ENCODE results near the gene CCDC148. TPM values are rescaled to one million over a fixed set of nuclear protein-coding genes. Genes with fewer than 3 reads are reported as not detected.
"Not testable (repeated sequence)": the region's sequence is repeated elsewhere in the genome, so short reads cannot be mapped to it uniquely, and the experiment has no call there.

The CCDC148 gene
- total RNA-seq, 1 donor from 2014 or later: 3.6 TPM

- DNase-seq (ENCODE audit: low spot score): no peak
These were observed 162.8 kb downstream of the CCDC148 start for GRCh38 chr2:158293722-158294121.

GRCh38 chr2:158291544-158292180 is 164.9 kb downstream of the CCDC148 start:
- peak; percentile 26 for DNase-seq (ENCODE audit: low spot score)

- DNase-seq (ENCODE audit: low spot score): no peak
These were observed 166.3 kb downstream of the CCDC148 start for GRCh38 chr2:158290225-158290624.

- no peak for DNase-seq (ENCODE audit: low spot score)
These were observed 179.7 kb downstream of the CCDC148 start for GRCh38 chr2:158276619-158277471.

GRCh38 chr2:158273791-158274190 is 182.8 kb downstream of the CCDC148 start:
- DNase-seq (ENCODE audit: low spot score): no peak

GRCh38 chr2:158270536-158270935 is 186.0 kb downstream of the CCDC148 start:
- no peak for DNase-seq (ENCODE audit: low spot score)

- DNase-seq (ENCODE audit: low spot score): no peak
These were observed 187.4 kb downstream of the CCDC148 start for GRCh38 chr2:158269143-158269542.

GRCh38 chr2:158266111-158266510 is 190.4 kb downstream of the CCDC148 start:
- no peak for DNase-seq (ENCODE audit: low spot score)

- peak; percentile 22 for DNase-seq (ENCODE audit: low spot score)
These were observed 201.3 kb downstream of the CCDC148 start for GRCh38 chr2:158255257-158255656.

- DNase-seq (ENCODE audit: low spot score): no peak
These were observed 203.4 kb downstream of the CCDC148 start for GRCh38 chr2:158253170-158253569.

GRCh38 chr2:158251356-158251755 is 205.2 kb downstream of the CCDC148 start:
- no peak for DNase-seq (ENCODE audit: low spot score)

- no peak for DNase-seq (ENCODE audit: low spot score)
These were observed 213.2 kb downstream of the CCDC148 start for GRCh38 chr2:158243392-158243791.

GRCh38 chr2:158242280-158242679 is 214.3 kb downstream of the CCDC148 start:
- no peak for DNase-seq (ENCODE audit: low spot score)

GRCh38 chr2:158240975-158241374 is 215.6 kb downstream of the CCDC148 start:
- DNase-seq (ENCODE audit: low spot score): no peak

GRCh38 chr2:158239271-158239670 is 217.3 kb downstream of the CCDC148 start:
- DNase-seq (ENCODE audit: low spot score): no peak

GRCh38 chr2:158234497-158234896 is 222.1 kb downstream of the CCDC148 start:
- DNase-seq (ENCODE audit: low spot score): no peak

GRCh38 chr2:158232476-158232875 is 224.1 kb downstream of the CCDC148 start:
- no peak for DNase-seq (ENCODE audit: low spot score)

- no peak for DNase-seq (ENCODE audit: low spot score)
These were observed 227.5 kb downstream of the CCDC148 start for GRCh38 chr2:158228943-158229508.

GRCh38 chr2:158223066-158223465 is 233.5 kb downstream of the CCDC148 start:
- not testable (repeated sequence) for DNase-seq (ENCODE audit: low spot score)

- no peak for DNase-seq (ENCODE audit: low spot score)
These were observed 235.2 kb downstream of the CCDC148 start for GRCh38 chr2:158221063-158222020.

- no peak for DNase-seq (ENCODE audit: low spot score)
These were observed 239.0 kb downstream of the CCDC148 start for GRCh38 chr2:158217593-158217992.

Measured in umbilical cord (tissue), 2 donors.